IMR-90 (cell line): ENCODE results near the gene PRODH.
"Not testable (repeated sequence)": the region's sequence is repeated elsewhere in the genome, so short reads cannot be mapped to it uniquely, and the experiment has no call there.

Experiments
- FOS ChIP-seq: fragments of 150-350 bp; IDR thresholded peaks from 2 replicates; pipeline ENCODE4 v1.6.1; 2016; ENCODE audit warnings: low read depth, low read length
- NFE2L2 ChIP-seq: fragments of 150-350 bp; IDR thresholded peaks from 2 replicates; pipeline ENCODE4 v1.6.1; 2016; ENCODE audit warnings: low read depth, mild to moderate bottlenecking, low read length
- POLR2A ChIP-seq: IDR thresholded peaks from 2 replicates; pipeline ENCODE4 v1.6.1; 2012; ENCODE audit warnings: mild to moderate bottlenecking, low read depth, low read length
- RAD21 ChIP-seq: IDR thresholded peaks from 2 replicates; pipeline ENCODE4 v1.6.1; 2012; ENCODE audit warnings: low read length, improper control_type of control experiment
- TF ChIP-seq, protein P1 (sequence below): conservative IDR thresholded peaks from 2 replicates; pipeline ENCODE4 v1.5.1; 2012; ENCODE audit warnings: mild to moderate bottlenecking, low read depth, low read length, improper control_type of control experiment
- TF ChIP-seq, protein P2 (sequence below): fragments of 150-350 bp; IDR thresholded peaks from 2 replicates; pipeline ENCODE4 v1.6.1; 2017; ENCODE audit warnings: mild to moderate bottlenecking, antibody characterized with exemption, low read length, low read depth
- TF ChIP-seq, protein P3 (sequence below): fragments of 150-350 bp; IDR thresholded peaks from 2 replicates; pipeline ENCODE4 v1.6.1; 2016; ENCODE audit warnings: low read depth, mild to moderate bottlenecking, low read length, moderate library complexity, borderline replicate concordance

DNA sequence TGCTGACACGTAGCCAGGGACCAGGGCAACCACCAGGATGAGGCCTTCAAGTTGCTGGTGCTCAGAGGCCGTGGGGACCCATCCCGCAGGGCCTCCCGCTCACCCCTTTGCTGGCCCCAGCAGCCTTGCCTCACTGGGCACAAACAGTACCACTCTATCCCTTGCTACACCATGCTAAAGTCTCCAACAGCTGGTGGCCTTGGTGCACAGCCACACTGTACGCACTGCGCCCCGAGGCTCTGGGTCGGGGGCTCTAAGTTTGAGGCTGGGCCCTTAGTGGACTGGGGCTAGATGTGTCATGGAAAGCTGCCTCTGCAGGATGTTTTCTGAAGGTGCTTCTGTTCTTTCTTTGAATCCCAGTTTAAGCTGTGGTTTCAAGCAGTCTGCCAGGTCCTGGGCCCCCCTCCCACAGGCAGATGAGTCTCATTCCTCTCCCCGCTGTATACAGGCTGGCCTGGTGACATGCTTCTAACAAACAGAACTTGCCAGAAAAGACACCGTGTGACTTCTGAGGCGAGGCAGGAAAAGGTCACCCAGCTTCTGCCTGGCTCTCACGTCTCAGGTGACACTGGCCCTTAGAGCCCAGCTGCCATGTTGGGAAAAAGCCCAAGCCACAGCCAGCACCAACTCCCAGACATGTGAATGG is 15.7 kb downstream of the PRODH start:
- TF ChIP-seq, protein P1, sequence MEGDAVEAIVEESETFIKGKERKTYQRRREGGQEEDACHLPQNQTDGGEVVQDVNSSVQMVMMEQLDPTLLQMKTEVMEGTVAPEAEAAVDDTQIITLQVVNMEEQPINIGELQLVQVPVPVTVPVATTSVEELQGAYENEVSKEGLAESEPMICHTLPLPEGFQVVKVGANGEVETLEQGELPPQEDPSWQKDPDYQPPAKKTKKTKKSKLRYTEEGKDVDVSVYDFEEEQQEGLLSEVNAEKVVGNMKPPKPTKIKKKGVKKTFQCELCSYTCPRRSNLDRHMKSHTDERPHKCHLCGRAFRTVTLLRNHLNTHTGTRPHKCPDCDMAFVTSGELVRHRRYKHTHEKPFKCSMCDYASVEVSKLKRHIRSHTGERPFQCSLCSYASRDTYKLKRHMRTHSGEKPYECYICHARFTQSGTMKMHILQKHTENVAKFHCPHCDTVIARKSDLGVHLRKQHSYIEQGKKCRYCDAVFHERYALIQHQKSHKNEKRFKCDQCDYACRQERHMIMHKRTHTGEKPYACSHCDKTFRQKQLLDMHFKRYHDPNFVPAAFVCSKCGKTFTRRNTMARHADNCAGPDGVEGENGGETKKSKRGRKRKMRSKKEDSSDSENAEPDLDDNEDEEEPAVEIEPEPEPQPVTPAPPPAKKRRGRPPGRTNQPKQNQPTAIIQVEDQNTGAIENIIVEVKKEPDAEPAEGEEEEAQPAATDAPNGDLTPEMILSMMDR, result not testable (repeated sequence)
- not testable (repeated sequence) for TF ChIP-seq FOS, RAD21, POLR2A, NFE2L2
- TF ChIP-seq, protein P2, sequence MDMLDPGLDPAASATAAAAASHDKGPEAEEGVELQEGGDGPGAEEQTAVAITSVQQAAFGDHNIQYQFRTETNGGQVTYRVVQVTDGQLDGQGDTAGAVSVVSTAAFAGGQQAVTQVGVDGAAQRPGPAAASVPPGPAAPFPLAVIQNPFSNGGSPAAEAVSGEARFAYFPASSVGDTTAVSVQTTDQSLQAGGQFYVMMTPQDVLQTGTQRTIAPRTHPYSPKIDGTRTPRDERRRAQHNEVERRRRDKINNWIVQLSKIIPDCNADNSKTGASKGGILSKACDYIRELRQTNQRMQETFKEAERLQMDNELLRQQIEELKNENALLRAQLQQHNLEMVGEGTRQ, result not testable (repeated sequence)
- TF ChIP-seq, protein P3, sequence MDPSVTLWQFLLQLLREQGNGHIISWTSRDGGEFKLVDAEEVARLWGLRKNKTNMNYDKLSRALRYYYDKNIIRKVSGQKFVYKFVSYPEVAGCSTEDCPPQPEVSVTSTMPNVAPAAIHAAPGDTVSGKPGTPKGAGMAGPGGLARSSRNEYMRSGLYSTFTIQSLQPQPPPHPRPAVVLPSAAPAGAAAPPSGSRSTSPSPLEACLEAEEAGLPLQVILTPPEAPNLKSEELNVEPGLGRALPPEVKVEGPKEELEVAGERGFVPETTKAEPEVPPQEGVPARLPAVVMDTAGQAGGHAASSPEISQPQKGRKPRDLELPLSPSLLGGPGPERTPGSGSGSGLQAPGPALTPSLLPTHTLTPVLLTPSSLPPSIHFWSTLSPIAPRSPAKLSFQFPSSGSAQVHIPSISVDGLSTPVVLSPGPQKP, result not testable (repeated sequence)
